Measurements from ENCODE around the gene MEIS1.

DNA sequence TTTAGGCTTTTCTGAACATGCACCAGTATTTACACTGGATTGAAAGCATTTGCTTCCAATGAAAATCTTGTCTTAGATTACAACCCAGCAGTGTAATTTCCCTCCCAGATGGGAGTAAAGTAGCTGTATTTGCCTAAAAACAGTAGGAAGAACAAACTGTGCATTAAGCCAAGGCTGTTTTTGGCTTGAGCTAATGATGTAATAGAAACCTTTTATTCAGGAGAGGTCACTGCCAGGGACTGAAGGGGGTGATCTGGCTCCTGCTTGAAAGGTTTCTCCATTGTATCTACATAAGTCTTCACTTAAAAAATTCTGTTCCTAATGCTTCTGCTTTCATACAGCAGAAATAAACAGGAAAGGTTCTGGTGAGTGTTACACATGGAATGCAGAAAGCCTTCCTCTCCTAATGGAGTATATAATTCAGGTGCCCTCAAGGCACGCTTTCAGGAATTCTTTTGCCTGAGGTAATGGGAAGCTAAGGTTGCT lies 74.4 kb downstream of the MEIS1 start:
- TF ChIP-seq POLR2A (IDR thresholded peaks at IDR 0.05) = no peak
- TF ChIP-seq, protein P1, sequence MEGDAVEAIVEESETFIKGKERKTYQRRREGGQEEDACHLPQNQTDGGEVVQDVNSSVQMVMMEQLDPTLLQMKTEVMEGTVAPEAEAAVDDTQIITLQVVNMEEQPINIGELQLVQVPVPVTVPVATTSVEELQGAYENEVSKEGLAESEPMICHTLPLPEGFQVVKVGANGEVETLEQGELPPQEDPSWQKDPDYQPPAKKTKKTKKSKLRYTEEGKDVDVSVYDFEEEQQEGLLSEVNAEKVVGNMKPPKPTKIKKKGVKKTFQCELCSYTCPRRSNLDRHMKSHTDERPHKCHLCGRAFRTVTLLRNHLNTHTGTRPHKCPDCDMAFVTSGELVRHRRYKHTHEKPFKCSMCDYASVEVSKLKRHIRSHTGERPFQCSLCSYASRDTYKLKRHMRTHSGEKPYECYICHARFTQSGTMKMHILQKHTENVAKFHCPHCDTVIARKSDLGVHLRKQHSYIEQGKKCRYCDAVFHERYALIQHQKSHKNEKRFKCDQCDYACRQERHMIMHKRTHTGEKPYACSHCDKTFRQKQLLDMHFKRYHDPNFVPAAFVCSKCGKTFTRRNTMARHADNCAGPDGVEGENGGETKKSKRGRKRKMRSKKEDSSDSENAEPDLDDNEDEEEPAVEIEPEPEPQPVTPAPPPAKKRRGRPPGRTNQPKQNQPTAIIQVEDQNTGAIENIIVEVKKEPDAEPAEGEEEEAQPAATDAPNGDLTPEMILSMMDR (IDR thresholded peaks at IDR 0.05) = no peak
- no peak for TF ChIP-seq POLR2AphosphoS5 (IDR thresholded peaks at IDR 0.05)
